MM.1S (cell line): Measurements from ENCODE around the gene SMG6.

Source experiments
- CTCF ChIP-seq: fragments of 300-600 bp; sonication (generic); IDR thresholded peaks from 2 replicates; pipeline ENCODE4 v1.5.1; 2016; ENCODE audit warnings: antibody characterized with exemption, low read length, mixed read lengths
- EZH2 ChIP-seq: fragments of 300-600 bp; sonication (generic); optimal IDR thresholded peaks from 2 replicates; pipeline ENCODE3; 2017; ENCODE audit warnings: low read depth, mild to moderate bottlenecking, antibody characterized with exemption, low read length, mixed read lengths
- EZH2phosphoT487 ChIP-seq: fragments of 300-600 bp; sonication (generic); IDR thresholded peaks from 2 replicates; pipeline ENCODE4 v1.6.1; 2018; ENCODE audit warnings: antibody characterized with exemption, low read length

- TF ChIP-seq CTCF (no peak), EZH2 (no peak), EZH2phosphoT487 (no peak)
Observed at GRCh38 chr17:2253768-2254406, 49.7 kb downstream of the SMG6 start.
